Astrocyte (in vitro differentiated cells and primary cell): ENCODE measurements around the gene COL5A1. TPM values are rescaled to one million over a fixed set of nuclear protein-coding genes. Genes with fewer than 3 reads are reported as not detected.

Source experiments
- DNase-seq: peaks from one replicate; pipeline ENCODE4 v3.0.0-alpha.2; 2010; ENCODE audit warnings: low read depth
- FAIRE-seq: peaks from 2 replicates; lab custom pipeline; 2011; peaks lifted over from hg19 to GRCh38; lab: Jason Lieb, UNC
- H2AFZ ChIP-seq: 2 replicates; pipeline ENCODE4 v1.6.0; 2012; ENCODE audit warnings: low read depth, low read length, inconsistent platforms
- H3K27ac ChIP-seq: 2 replicates; pipeline ENCODE4 v1.5.1; 2011; ENCODE audit warnings: low read depth, low read length, inconsistent platforms
- H3K27me3 ChIP-seq: 2 replicates; pipeline ENCODE4 v1.6.0; 2011; ENCODE audit warnings: low read length, inconsistent platforms; ENCODE audit not compliant: insufficient read depth
- H3K36me3 ChIP-seq: 2 replicates; pipeline ENCODE4 v1.5.1; 2011; ENCODE audit warnings: low read length, inconsistent platforms; ENCODE audit not compliant: insufficient read depth
- H3K4me1 ChIP-seq: 2 replicates; pipeline ENCODE4 v1.5.1; 2011; ENCODE audit warnings: low read length, inconsistent platforms; ENCODE audit not compliant: insufficient read depth
- H3K4me2 ChIP-seq: 2 replicates; pipeline ENCODE4 v1.6.0; 2012; ENCODE audit warnings: low read length, inconsistent platforms
- H3K4me3 ChIP-seq: 2 replicates; pipeline ENCODE4 v1.5.1; 2011; ENCODE audit warnings: low read depth, mild to moderate bottlenecking, low read length, inconsistent platforms; ENCODE audit not compliant: insufficient read depth
- H3K79me2 ChIP-seq: 2 replicates; pipeline ENCODE4 v1.6.0; 2012; ENCODE audit warnings: mild to moderate bottlenecking, low read length, inconsistent platforms; ENCODE audit not compliant: insufficient read depth
- H3K9ac ChIP-seq: 2 replicates; pipeline ENCODE4 v1.6.0; 2012; ENCODE audit warnings: mild to moderate bottlenecking, low read length, inconsistent platforms
- H3K9me3 ChIP-seq: 2 replicates; pipeline ENCODE4 v1.5.1; 2012; ENCODE audit warnings: low read depth, mild to moderate bottlenecking, low read length, inconsistent platforms; ENCODE audit not compliant: insufficient read depth
- H4K20me1 ChIP-seq: 2 replicates; pipeline ENCODE4 v1.6.0; 2012; ENCODE audit warnings: low read length, inconsistent platforms; ENCODE audit not compliant: insufficient read depth
- H3K27ac Mint-ChIP-seq: one replicate; pipeline ENCODE4 v1.8.0; 2021; ENCODE audit warnings: mild to moderate bottlenecking, mixed read lengths; ENCODE audit not compliant: unreplicated experiment
- H3K27me3 Mint-ChIP-seq: one replicate; pipeline ENCODE4 v1.8.0; 2021; ENCODE audit warnings: low read depth, mixed read lengths; ENCODE audit not compliant: unreplicated experiment
- H3K36me3 Mint-ChIP-seq: one replicate; pipeline ENCODE4 v1.8.0; 2021; ENCODE audit warnings: low read depth, mixed read lengths; ENCODE audit not compliant: unreplicated experiment
- H3K4me1 Mint-ChIP-seq: one replicate; pipeline ENCODE4 v1.8.0; 2021; ENCODE audit warnings: low read depth, mixed read lengths; ENCODE audit not compliant: unreplicated experiment
- H3K4me3 Mint-ChIP-seq: one replicate; pipeline ENCODE4 v1.8.0; 2021; ENCODE audit warnings: mild to moderate bottlenecking, moderate library complexity, mixed read lengths; ENCODE audit not compliant: unreplicated experiment
- H3K9me3 Mint-ChIP-seq: one replicate; pipeline ENCODE4 v1.8.0; 2021; ENCODE audit warnings: mild to moderate bottlenecking, mixed read lengths; ENCODE audit not compliant: unreplicated experiment
- CTCF ChIP-seq: IDR thresholded peaks from 2 replicates; pipeline ENCODE4 v1.5.1; 2011; ENCODE audit warnings: low read depth, mild to moderate bottlenecking, inconsistent platforms, low read length, moderate library complexity; ENCODE audit not compliant: insufficient read depth
- EZH2 ChIP-seq: IDR thresholded peaks from 2 replicates; pipeline ENCODE4 v1.6.1; 2012; ENCODE audit warnings: mild to moderate bottlenecking, low read length, inconsistent platforms; ENCODE audit not compliant: insufficient read depth
- total RNA-seq: library from RNA; stranded (reverse); gene quantifications from 2 replicates; pipeline ENCODE4 v1.2.1, GENCODE V29; 2021

COL5A1 gene
- total RNA-seq, 1 donor from 2014 or later = 1,055 TPM

DNA sequence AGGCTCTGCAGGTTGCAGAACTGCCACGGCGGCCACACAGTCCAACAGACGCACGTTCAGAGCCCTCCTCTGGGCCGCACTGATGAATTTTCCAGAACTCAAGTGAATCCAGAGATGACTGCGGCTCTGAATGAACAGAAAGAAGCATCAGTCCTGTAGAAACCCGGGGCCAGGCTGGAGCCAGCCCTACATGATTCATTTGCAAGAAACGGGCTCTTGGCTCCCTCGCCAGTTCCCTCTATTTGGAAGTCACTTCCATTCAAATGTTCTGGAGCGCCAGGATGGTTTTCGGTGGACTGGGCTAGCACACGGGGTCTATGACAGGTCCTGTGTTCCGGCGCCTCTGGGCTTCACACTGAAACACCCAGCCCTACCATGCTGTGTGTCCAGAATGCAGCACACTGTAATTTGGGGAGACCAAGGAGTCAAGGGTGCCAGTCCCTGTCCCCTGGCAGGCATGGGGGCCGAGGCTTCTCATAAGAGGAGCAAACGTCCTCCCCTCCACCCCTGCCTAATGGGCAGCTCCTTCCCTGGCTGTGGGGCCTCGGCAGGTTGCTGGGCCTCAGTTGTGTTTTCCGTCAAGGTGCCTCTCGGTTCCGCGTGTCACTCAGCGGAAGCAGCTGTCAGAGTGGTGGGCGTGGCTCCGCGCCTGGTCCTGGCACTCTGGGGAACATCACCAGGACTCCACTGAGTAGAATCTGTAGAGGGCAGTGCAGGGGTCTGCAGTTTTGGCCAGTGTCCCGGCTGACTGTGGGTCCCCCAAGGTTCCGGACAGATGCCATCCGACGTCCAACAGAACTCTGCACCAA is 18.1 kb upstream of the COL5A1 start:
- H3K4me2 ChIP-seq = peak overlapping the region; percentile 71
- H3K79me2 ChIP-seq = no peaks in the 10 kb centered on the region
- Mint-ChIP-seq H3K27me3 (peaks cover under 1% of the 10 kb centered on the region), H3K4me1 (peaks cover 55% of the 10 kb centered on the region), H3K9me3 (no peaks in the 10 kb centered on the region), H3K36me3 (no peaks in the 10 kb centered on the region), H3K27ac (peak overlapping the region; percentile 97), H3K4me3 (no peak overlapping the region)
- TF ChIP-seq EZH2 (no peak), CTCF (no peak)
- no peaks in the 10 kb centered on the region for H3K9me3 ChIP-seq
- no peak overlapping the region for H3K9ac ChIP-seq
- DNase-seq (peak; percentile 50), FAIRE-seq (no peak)
- no peak overlapping the region for H2AFZ ChIP-seq
- no peaks in the 10 kb centered on the region for H3K27me3 ChIP-seq
- no peaks in the 10 kb centered on the region for H3K36me3 ChIP-seq
- no peak overlapping the region for H3K4me3 ChIP-seq
- no peak overlapping the region for H3K27ac ChIP-seq
- no peaks in the 10 kb centered on the region for H4K20me1 ChIP-seq
- H3K4me1 ChIP-seq = peaks cover 53% of the 10 kb centered on the region

- Histone ChIP-seq H2AFZ (no peak overlapping the region), H3K4me3 (no peak overlapping the region), H3K79me2 (no peaks in the 10 kb centered on the region), H3K9ac (peak overlapping the region; percentile 51), H3K36me3 (no peaks in the 10 kb centered on the region), H3K27me3 (no peaks in the 10 kb centered on the region), H4K20me1 (no peaks in the 10 kb centered on the region), H3K9me3 (no peaks in the 10 kb centered on the region), H3K4me2 (peak overlapping the region; percentile 71), H3K4me1 (peaks cover 53% of the 10 kb centered on the region), H3K27ac (peak overlapping the region; percentile 95)
- peaks cover 3% of the 10 kb centered on the region for H3K9me3 Mint-ChIP-seq
- H3K36me3 Mint-ChIP-seq = no peaks in the 10 kb centered on the region
- no peak for TF ChIP-seq CTCF
- TF ChIP-seq EZH2 = no peak
- H3K4me1 Mint-ChIP-seq = peaks cover 55% of the 10 kb centered on the region
- peak; percentile 13 for FAIRE-seq
- H3K27ac Mint-ChIP-seq = peak overlapping the region; percentile 97
- peaks cover 7% of the 10 kb centered on the region for H3K27me3 Mint-ChIP-seq
- H3K4me3 Mint-ChIP-seq = peak overlapping the region; percentile 55
- DNase-seq = no peak
Observed at GRCh38 chr9:134624137-134624591, 17.4 kb upstream of the COL5A1 start.
